Breast epithelium (tissue), 3 donors: ENCODE results near the gene POU3F2.

Source experiments
- CTCF ChIP-seq, 3 donors: fragments of 450-650 bp; IDR thresholded peaks; one replicate each; pipeline ENCODE4 v1.5.1; 2016 to 2017; ENCODE audit warnings: antibody characterized with exemption in 3 of 3, mild to moderate bottlenecking in 3 of 3, moderate library complexity in 3 of 3
- POLR2A ChIP-seq: fragments of 450-650 bp; IDR thresholded peaks from one replicate; pipeline ENCODE4 v1.6.1; 2016; ENCODE audit warnings: antibody characterized with exemption, mild to moderate bottlenecking, moderate library complexity
- POLR2AphosphoS5 ChIP-seq, 3 donors: sonication (generic); formaldehyde crosslinking; IDR thresholded peaks; one replicate each; pipeline ENCODE4 v1.6.1; 2017; ENCODE audit warnings: antibody characterized with exemption in 3 of 3

DNA sequence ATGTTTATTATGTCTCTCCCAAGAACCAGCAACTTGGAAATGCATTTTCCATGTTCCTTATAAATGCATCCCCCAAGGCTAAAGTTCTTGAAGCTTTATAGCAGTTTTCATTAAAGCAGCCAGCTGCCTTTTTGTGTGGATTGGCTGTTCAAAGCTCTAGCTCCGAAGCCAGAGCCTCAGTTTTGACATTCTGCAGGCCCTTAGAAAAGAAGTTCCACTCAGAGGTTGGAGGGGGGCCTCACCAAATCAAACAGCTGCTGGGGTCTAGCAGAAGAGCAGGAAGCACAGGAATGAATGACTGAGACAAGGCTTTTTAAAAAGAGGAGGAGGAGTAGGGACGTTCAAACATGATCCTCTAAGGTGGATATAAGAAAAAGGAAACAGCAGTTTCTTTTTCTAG lies 4.2 kb upstream of the POU3F2 start:
- TF ChIP-seq CTCF (IDR thresholded peaks at IDR 0.05), result no peak
- no peak for TF ChIP-seq POLR2AphosphoS5 (IDR thresholded peaks at IDR 0.05)
- no peak for TF ChIP-seq POLR2A
